Measurements from ENCODE around the gene GLI3.

The GLI3 gene

DNA sequence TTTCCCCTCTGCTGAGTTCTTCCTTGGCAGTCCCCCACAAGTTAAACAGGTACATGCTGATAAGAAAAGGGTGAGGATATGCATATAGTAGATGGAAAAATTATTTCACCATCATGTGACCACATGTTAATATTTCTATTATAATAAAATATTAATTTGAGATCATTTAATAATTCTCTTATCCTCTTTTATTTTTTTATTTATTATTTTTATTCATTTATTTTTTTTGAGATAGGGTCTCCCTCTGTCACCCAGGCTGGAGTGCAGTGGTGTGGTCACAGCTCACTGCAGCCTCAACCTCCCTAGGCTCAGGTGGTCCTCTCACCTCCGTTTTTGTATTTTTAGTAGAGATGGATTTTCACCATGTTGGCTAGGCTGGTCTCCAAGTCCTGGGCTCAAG, 11.6 kb upstream of the GLI3 start:
- in situ Hi-C loops (cut with HindIII; ENCODE audit: low sequenced_read_pairs): no loop called here
- TF ChIP-seq CTCF (IDR thresholded peaks at IDR 0.05; ENCODE audit: low read depth, low read length): no peak

DNA sequence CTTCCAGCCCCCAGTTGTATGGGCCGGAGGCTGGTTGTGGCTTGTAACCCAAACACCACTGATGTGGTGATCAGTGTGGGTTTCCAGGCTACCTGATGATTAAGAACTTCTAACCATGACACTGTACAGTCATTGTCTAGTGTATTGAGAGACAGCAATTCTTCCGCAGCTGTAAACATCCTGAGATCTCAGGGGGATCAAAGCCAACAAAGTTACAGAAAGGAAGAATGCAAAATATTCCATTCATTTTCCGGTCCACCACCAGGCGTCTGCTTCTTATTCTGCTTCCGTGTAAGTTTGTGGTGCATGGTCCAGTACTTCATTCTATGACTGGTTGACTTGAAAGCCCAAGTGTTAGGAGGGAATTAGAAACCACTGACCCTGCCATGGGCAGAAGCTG, 10.3 kb upstream of the GLI3 start:
- peak; percentile 85 for DNase-seq (ENCODE audit: low read depth, low spot score)
- in situ Hi-C loops (cut with HindIII; ENCODE audit: low sequenced_read_pairs): no loop called here
- TF ChIP-seq CTCF (IDR thresholded peaks at IDR 0.05; ENCODE audit: low read depth, low read length): peak; percentile 35
- no peak overlapping the region for H3K4me3 ChIP-seq (ENCODE audit: low read depth, low read length)

More for the DNA sequence above, 11.6 kb upstream of the GLI3 start:
- no peak for DNase-seq (ENCODE audit: low read depth, low spot score)
- no peak overlapping the region for H3K4me3 ChIP-seq (ENCODE audit: low read depth, low read length)

DNA sequence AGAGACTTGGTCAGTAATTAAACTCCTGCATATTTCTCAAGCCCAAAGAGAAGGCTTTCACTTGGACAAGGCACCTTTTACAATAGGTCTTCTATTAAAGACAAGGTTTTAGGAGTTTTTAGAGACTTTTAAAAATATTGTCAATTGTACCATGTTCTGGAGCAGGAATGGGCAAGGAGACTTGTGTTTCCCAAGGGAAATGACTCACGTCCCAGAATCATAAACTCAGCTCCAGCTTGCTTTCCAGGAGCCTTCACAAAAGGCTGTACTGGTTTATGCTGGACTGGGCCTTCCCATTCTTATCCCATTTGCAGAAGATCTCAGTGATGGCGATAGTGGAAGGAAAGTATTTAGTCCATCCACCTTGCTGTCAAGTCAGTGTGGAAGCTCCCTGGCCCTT, 7.8 kb upstream of the GLI3 start:
- TF ChIP-seq CTCF (IDR thresholded peaks at IDR 0.05; ENCODE audit: low read depth, low read length): no peak
- in situ Hi-C loops (cut with HindIII; ENCODE audit: low sequenced_read_pairs): no loop called here
- H3K4me3 ChIP-seq (ENCODE audit: low read depth, low read length): no peak overlapping the region
- DNase-seq (ENCODE audit: low read depth, low spot score): peak; percentile 71

- H3K4me3 ChIP-seq (ENCODE audit: low read depth, low read length): no peak overlapping the region
- no peak for TF ChIP-seq CTCF (IDR thresholded peaks at IDR 0.05; ENCODE audit: low read depth, low read length)
- no peak for DNase-seq (ENCODE audit: low read depth, low spot score)
- in situ Hi-C loops (cut with HindIII; ENCODE audit: low sequenced_read_pairs): no loop called here
These were observed 5.4 kb upstream of the GLI3 start for GRCh38 chr7:42242381-42242780.

DNA sequence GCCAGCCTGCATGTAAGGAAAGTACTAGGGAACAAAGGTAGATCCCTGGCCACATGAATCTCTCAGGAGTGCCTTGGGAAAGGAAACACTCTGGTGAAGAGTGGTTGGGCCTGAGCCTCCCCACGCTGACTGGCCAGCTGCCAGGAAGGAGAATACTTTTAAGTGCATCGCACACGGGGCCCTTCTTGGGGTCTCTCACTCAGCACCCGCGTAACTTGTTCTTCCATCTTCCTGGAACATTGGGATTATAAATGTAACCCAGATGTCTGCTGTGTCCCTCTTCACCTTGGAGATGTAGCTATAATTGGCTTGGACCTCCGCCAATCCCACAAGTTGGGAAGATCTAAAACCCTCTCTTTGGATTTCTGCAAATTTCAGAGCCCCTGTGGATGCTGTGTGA, 4.4 kb upstream of the GLI3 start:
- in situ Hi-C loops (cut with HindIII; ENCODE audit: low sequenced_read_pairs): no loop called here
- TF ChIP-seq CTCF (IDR thresholded peaks at IDR 0.05; ENCODE audit: low read depth, low read length): no peak
- DNase-seq (ENCODE audit: low read depth, low spot score): no peak
- no peak overlapping the region for H3K4me3 ChIP-seq (ENCODE audit: low read depth, low read length)

DNA sequence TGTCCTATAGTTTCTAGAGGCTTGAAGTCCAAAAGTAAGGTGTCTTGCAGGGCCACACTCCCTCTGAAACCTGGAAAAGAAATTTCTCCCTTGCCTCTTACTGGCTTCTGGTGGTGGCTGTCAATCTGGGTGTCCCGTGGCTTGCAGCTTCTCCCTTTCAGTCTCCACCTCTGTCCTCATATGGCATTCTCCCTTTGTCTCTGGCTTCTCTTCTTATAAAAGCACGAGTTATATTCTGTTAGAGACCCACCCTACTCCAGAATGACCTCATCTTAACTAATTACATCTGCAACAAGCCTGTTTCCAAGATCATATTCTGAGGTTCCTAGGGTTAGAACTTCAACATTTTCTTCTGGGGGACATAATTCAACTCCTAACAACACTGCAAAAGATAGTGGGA, 3.4 kb upstream of the GLI3 start:
- no peak overlapping the region for H3K4me3 ChIP-seq (ENCODE audit: low read depth, low read length)
- DNase-seq (ENCODE audit: low read depth, low spot score): no peak
- TF ChIP-seq CTCF (IDR thresholded peaks at IDR 0.05; ENCODE audit: low read depth, low read length): no peak
- in situ Hi-C loops (cut with HindIII; ENCODE audit: low sequenced_read_pairs): no loop called here

All from astrocyte of the spinal cord (primary cell).